Measurements from ENCODE around the gene MICU1. TPM values are rescaled to one million over a fixed set of nuclear protein-coding genes. Genes with fewer than 3 reads are reported as not detected.

MICU1 gene
- total and polyA plus RNA-seq, 9 donors = 29.9 to 117 (median 44.5) TPM

- no peak for DNase-seq
- H3K4me3 ChIP-seq = no peak overlapping the region
- no peaks in the 10 kb centered on the region for H3K36me3 ChIP-seq
- H3K27ac ChIP-seq = no peak overlapping the region
- intact Hi-C loops (cut with DNase I) = no loop called here
- H3K4me1 ChIP-seq (ENCODE audit: insufficient read depth) = no peaks in the 10 kb centered on the region
- no peaks in the 10 kb centered on the region for H3K27me3 ChIP-seq
- TF ChIP-seq CTCF (IDR thresholded peaks at IDR 0.05) (no peak), POLR2A (IDR thresholded peaks at IDR 0.05) (no peak), EP300 (IDR thresholded peaks at IDR 0.05) (no peak)
- no peaks in the 10 kb centered on the region for H3K9me3 ChIP-seq
These were observed 100.2 kb downstream of the MICU1 start for GRCh38 chr10:72525689-72526088.

DNA sequence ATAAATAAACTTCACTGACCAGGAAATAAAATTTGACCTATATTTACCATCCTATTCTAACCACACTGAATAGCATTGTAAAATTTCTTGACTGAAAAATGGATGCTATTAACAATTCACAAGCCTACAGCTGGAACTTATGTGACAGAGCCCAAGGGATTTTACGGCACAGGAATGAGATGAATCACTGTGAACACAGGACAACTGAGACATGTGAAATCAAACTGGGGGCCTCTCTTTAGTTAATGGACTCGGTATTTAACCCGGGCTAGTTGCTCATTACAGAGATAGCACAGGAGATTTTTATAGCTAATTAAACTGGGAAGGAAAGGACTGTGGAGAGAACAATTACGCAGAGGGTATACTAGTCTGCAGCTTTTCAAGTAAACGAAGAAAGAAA, 100.6 kb downstream of the MICU1 start:
- H3K36me3 ChIP-seq = no peaks in the 10 kb centered on the region
- WGBS, 3 donors = 61 to 71% (median 68%) methylated on average over 5 of the region's 5 CpGs
- no peak for TF ChIP-seq POLR2A (IDR thresholded peaks at IDR 0.05)
- no peak for TF ChIP-seq CTCF (IDR thresholded peaks at IDR 0.05)
- no peak for TF ChIP-seq EP300 (IDR thresholded peaks at IDR 0.05)
- H3K4me1 ChIP-seq (ENCODE audit: insufficient read depth) = no peaks in the 10 kb centered on the region
- intact Hi-C loops (cut with DNase I) = no loop called here
- DNase-seq = no peak
- no peak overlapping the region for H3K27ac ChIP-seq
- H3K27me3 ChIP-seq = no peaks in the 10 kb centered on the region
- no peak overlapping the region for H3K4me3 ChIP-seq
- H3K9me3 ChIP-seq = no peaks in the 10 kb centered on the region

GRCh38 chr10:72524489-72524888, 101.4 kb downstream of the MICU1 start:
- Histone ChIP-seq H3K9me3 (no peaks in the 10 kb centered on the region), H3K36me3 (no peaks in the 10 kb centered on the region), H3K4me3 (no peak overlapping the region), H3K4me1 (ENCODE audit: insufficient read depth) (no peaks in the 10 kb centered on the region), H3K27me3 (no peaks in the 10 kb centered on the region), H3K27ac (no peak overlapping the region)
- 92 to 97% (median 94%) methylated on average over 2 of the region's 2 CpGs for WGBS, 3 donors
- no peak for TF ChIP-seq CTCF (IDR thresholded peaks at IDR 0.05)
- no peak for TF ChIP-seq POLR2A (IDR thresholded peaks at IDR 0.05)
- TF ChIP-seq EP300 (IDR thresholded peaks at IDR 0.05) = no peak
- DNase-seq = no peak
- intact Hi-C loops (cut with DNase I) = no loop called here

DNA sequence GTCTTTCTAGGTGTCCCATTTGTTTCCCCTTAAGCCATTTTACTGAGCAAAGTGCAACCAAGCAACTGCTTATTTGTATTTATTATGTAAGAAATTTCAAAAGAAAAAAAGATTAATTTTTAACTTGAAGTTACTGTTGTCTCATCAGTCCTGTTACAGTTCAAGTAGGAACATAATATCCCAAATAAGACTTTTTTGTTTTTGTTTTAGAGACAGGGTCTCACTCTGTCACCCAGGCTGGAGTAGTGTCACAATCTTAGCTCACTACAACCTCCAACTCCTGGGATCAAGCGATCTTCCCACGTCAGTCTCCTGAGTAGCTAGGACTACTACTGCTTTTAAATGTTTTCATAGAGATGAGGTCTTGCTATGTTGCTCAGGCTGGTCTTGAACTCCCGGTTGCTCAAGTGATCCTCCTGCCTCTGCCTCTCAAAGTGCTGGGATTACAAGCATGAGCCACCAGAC, 101.9 kb downstream of the MICU1 start:
- Histone ChIP-seq H3K4me3 (no peak overlapping the region), H3K36me3 (no peaks in the 10 kb centered on the region), H3K4me1 (ENCODE audit: insufficient read depth) (no peaks in the 10 kb centered on the region), H3K9me3 (no peaks in the 10 kb centered on the region), H3K27me3 (no peaks in the 10 kb centered on the region), H3K27ac (no peak overlapping the region)
- TF ChIP-seq CTCF (IDR thresholded peaks at IDR 0.05) (no peak), POLR2A (IDR thresholded peaks at IDR 0.05) (no peak), EP300 (IDR thresholded peaks at IDR 0.05) (no peak)
- intact Hi-C loops (cut with DNase I) = no loop called here
- WGBS, 3 donors = 90 to 97% (median 96%) methylated on average over 3 of the region's 3 CpGs
- no peak for DNase-seq

GRCh38 chr10:72523062-72523461, 102.8 kb downstream of the MICU1 start:
- no peak overlapping the region for H3K27ac ChIP-seq
- intact Hi-C loops (cut with DNase I) = no loop called here
- WGBS, 3 donors = 94 to 98% (median 97%) methylated on average over 5 of the region's 5 CpGs
- no peaks in the 10 kb centered on the region for H3K9me3 ChIP-seq
- H3K4me1 ChIP-seq (ENCODE audit: insufficient read depth) = no peaks in the 10 kb centered on the region
- no peaks in the 10 kb centered on the region for H3K36me3 ChIP-seq
- no peak for DNase-seq
- H3K27me3 ChIP-seq = no peaks in the 10 kb centered on the region
- no peak overlapping the region for H3K4me3 ChIP-seq
- TF ChIP-seq POLR2A (IDR thresholded peaks at IDR 0.05) (no peak), CTCF (IDR thresholded peaks at IDR 0.05) (no peak), EP300 (IDR thresholded peaks at IDR 0.05) (no peak)

Data from ovary (tissue), 9 donors.